IMR-90 (cell line): Measurements from ENCODE around the gene LDB2. TPM values are rescaled to one million over a fixed set of nuclear protein-coding genes. Genes with fewer than 3 reads are reported as not detected.

Experiments used
- ATAC-seq: fragments of 200-7000 bp; cut with Tn5 transposase; 2 replicates; pipeline ENCODE4 v1.9.1; 2020; ENCODE audit warnings: low read depth, mild to moderate bottlenecking, moderate library complexity
- BruUV-seq: library from RNA; stranded (reverse); fragments of 400-500 nt; replicated peaks from 2 replicates; lab custom pipeline; 2021; lab: Mats Ljungman, UMichigan
- CTCF ChIA-PET: fragments of 300-600 bp; formaldehyde crosslinking; extraction: SDS; loops from one replicate; lab custom pipeline; 2021; ENCODE audit warnings: antibody characterized with exemption; lab: Yijun Ruan, JAX
- POLR2A ChIA-PET: fragments of 300-600 bp; sonication (Branson Sonifier 250); formaldehyde crosslinking; loops from one replicate; lab custom pipeline; 2022; ENCODE audit warnings: antibody characterized with exemption; ENCODE audit not compliant: unreplicated experiment; lab: Charles Lee
- DNase-seq: peaks from one replicate; pipeline ENCODE4 v3.0.0; 2013
- H2AFZ ChIP-seq: replicated peaks from 2 replicates; pipeline ENCODE3; 2013; ENCODE audit warnings: low read length, mild to moderate bottlenecking; ENCODE audit not compliant: poor library complexity
- H2AK5ac ChIP-seq: 2 replicates; pipeline ENCODE4 v1.6.1; 2013; ENCODE audit warnings: low read depth, low read length, inconsistent platforms
- H2AK9ac ChIP-seq: replicated peaks from 2 replicates; pipeline ENCODE3; 2013; ENCODE audit warnings: mild to moderate bottlenecking, low read depth, low read length, moderate library complexity; ENCODE audit not compliant: poor library complexity
- H2BK120ac ChIP-seq: 2 replicates; pipeline ENCODE4 v1.6.1; 2013; ENCODE audit warnings: low read depth, low read length, inconsistent platforms
- H2BK15ac ChIP-seq: 3 replicates; pipeline ENCODE4 v1.6.1; 2013; ENCODE audit warnings: low read depth, low read length, inconsistent platforms
- H2BK20ac ChIP-seq: 2 replicates; pipeline ENCODE4 v1.6.1; 2013; ENCODE audit warnings: low read depth, mild to moderate bottlenecking, inconsistent platforms, low read length, moderate library complexity
- H2BK5ac ChIP-seq: 2 replicates; pipeline ENCODE4 v1.6.1; 2013; ENCODE audit warnings: mild to moderate bottlenecking, low read depth, low read length, inconsistent platforms; ENCODE audit not compliant: poor library complexity, severe bottlenecking
- H3K14ac ChIP-seq: replicated peaks from 2 replicates; pipeline ENCODE4 v1.6.1; 2013; ENCODE audit warnings: low read depth, low read length, inconsistent platforms
- H3K18ac ChIP-seq: 2 replicates; pipeline ENCODE4 v1.6.1; 2013; ENCODE audit warnings: low read depth, low read length, control low read depth
- H3K23ac ChIP-seq: 2 replicates; pipeline ENCODE4 v1.6.1; 2013; ENCODE audit warnings: low read depth, low read length, inconsistent platforms
- H3K27ac ChIP-seq: 2 replicates; pipeline ENCODE4 v1.5.1; 2013; ENCODE audit warnings: mild to moderate bottlenecking, control low read depth, low read length; ENCODE audit not compliant: insufficient read depth
- H3K27me3 ChIP-seq: 2 replicates; pipeline ENCODE4 v1.6.1; 2013; ENCODE audit warnings: low read length; ENCODE audit not compliant: control insufficient read depth, insufficient read depth
- H3K36me3 ChIP-seq: 2 replicates; pipeline ENCODE4 v1.6.1; 2013; ENCODE audit warnings: low read length, mixed read lengths; ENCODE audit not compliant: control insufficient read depth, insufficient read depth
- H3K4ac ChIP-seq: 2 replicates; pipeline ENCODE4 v1.6.1; 2013; ENCODE audit warnings: low read depth, low read length, inconsistent platforms
- H3K4me1 ChIP-seq: 2 replicates; pipeline ENCODE4 v1.6.1; 2013; ENCODE audit warnings: low read length, mixed read lengths; ENCODE audit not compliant: control insufficient read depth, insufficient read depth
- H3K4me2 ChIP-seq: 2 replicates; pipeline ENCODE4 v1.6.1; 2013; ENCODE audit warnings: low read depth, mild to moderate bottlenecking, control low read depth, low read length, moderate library complexity
- H3K4me3 ChIP-seq: 2 replicates; pipeline ENCODE4 v1.5.1; 2013; ENCODE audit warnings: low read depth, mild to moderate bottlenecking, control low read depth, low read length, moderate library complexity; ENCODE audit not compliant: insufficient read depth
- H3K56ac ChIP-seq: 2 replicates; pipeline ENCODE4 v1.6.1; 2013; ENCODE audit warnings: low read length, inconsistent platforms; ENCODE audit not compliant: insufficient read depth; ENCODE audit errors: extremely low read depth
- H3K79me1 ChIP-seq, 2 experiments: 2 replicates each; pipeline ENCODE4 v1.6.1; 2013; ENCODE audit warnings: low read length in 2 of 2, inconsistent platforms in 1 of 2, low read depth in 1 of 2
- H3K9ac ChIP-seq: 2 replicates; pipeline ENCODE4 v1.6.1; 2013; ENCODE audit warnings: low read depth, low read length, control low read depth
- H3K9me1 ChIP-seq: 2 replicates; pipeline ENCODE4 v1.6.1; 2013; ENCODE audit warnings: low read length, inconsistent platforms; ENCODE audit not compliant: insufficient read depth
- H3K9me3 ChIP-seq: 2 replicates; pipeline ENCODE4 v1.6.1; 2013; ENCODE audit warnings: low read length; ENCODE audit not compliant: control insufficient read depth, insufficient read depth
- H4K20me1 ChIP-seq: 2 replicates; pipeline ENCODE4 v1.6.1; 2013; ENCODE audit warnings: low read length, inconsistent platforms; ENCODE audit not compliant: insufficient read depth
- H4K5ac ChIP-seq: 2 replicates; pipeline ENCODE4 v1.6.1; 2013; ENCODE audit warnings: mild to moderate bottlenecking, low read depth, low read length, control low read depth
- H4K8ac ChIP-seq, 2 experiments: 2 replicates each; pipeline ENCODE4 v1.6.1; 2013; ENCODE audit warnings: low read depth in 2 of 2, low read length in 2 of 2, control low read depth in 1 of 2, inconsistent platforms in 1 of 2
- H4K91ac ChIP-seq: 2 replicates; pipeline ENCODE4 v1.6.1; 2013; ENCODE audit warnings: low read depth, low read length, inconsistent platforms; ENCODE audit not compliant: insufficient read depth
- BHLHE40 ChIP-seq: fragments of 150-350 bp; IDR thresholded peaks from 2 replicates; pipeline ENCODE4 v1.6.1; 2016; ENCODE audit warnings: mild to moderate bottlenecking, low read depth, low read length
- CHD1 ChIP-seq: IDR thresholded peaks from 2 replicates; pipeline ENCODE4 v1.6.1; 2012; ENCODE audit warnings: low read depth, low read length, improper control_type of control experiment
- NFE2L2 ChIP-seq: fragments of 150-350 bp; IDR thresholded peaks from 2 replicates; pipeline ENCODE4 v1.6.1; 2016; ENCODE audit warnings: low read depth, mild to moderate bottlenecking, low read length
- RAD21 ChIP-seq: IDR thresholded peaks from 2 replicates; pipeline ENCODE4 v1.6.1; 2012; ENCODE audit warnings: low read length, improper control_type of control experiment
- RCOR1 ChIP-seq: IDR thresholded peaks from 2 replicates; pipeline ENCODE4 v1.6.1; 2012; ENCODE audit warnings: mild to moderate bottlenecking, low read length, improper control_type of control experiment; ENCODE audit not compliant: insufficient replicate concordance
- USF2 ChIP-seq: fragments of 150-350 bp; IDR thresholded peaks from 2 replicates; pipeline ENCODE4 v1.6.1; 2017; ENCODE audit warnings: mild to moderate bottlenecking, antibody characterized with exemption, low read length, low read depth
- WGBS, 2 experiments: methylation state at CpG; one replicate each; pipeline versions ENCODE4 v1.1.5 to v1.1.7; 2013; ENCODE audit warnings: missing lambda C conversion rate in 2 of 2; ENCODE audit not compliant: insufficient read length in 1 of 2; ENCODE audit errors: extremely low coverage in 2 of 2; 5-methylcytosine and 5-hydroxymethylcytosine counted together
- dilution Hi-C: fragments of 300-500 bp; cut with HindIII; formaldehyde crosslinking; loops from one replicate; pipeline ENCODE4 v1.14.3; 2018; ENCODE audit warnings: low sequenced_read_pairs; ENCODE audit not compliant: unreplicated experiment
- in situ Hi-C: fragments of 300-500 bp; cut with MboI; formaldehyde crosslinking; loops from 3 replicates; pipeline ENCODE4 v1.14.3; 2019; ENCODE audit warnings: low sequenced_read_pairs, inconsistent platforms, mixed read lengths
- intact Hi-C: fragments of 100-400 bp; cut with micrococcal nuclease; formaldehyde crosslinking; loops from 2 replicates; pipeline ENCODE4 v1.10.0; 2022
- polyA plus RNA-seq, 3 experiments: library from polyadenylated mRNA; depleted of rRNA; stranded (reverse); fragments of >200 nt; gene quantifications; 2 replicates each; pipeline ENCODE4 v1.2.3, GENCODE V29; 2012; ENCODE audit warnings: low replicate concordance in 1 of 3
- total RNA-seq: library from RNA; depleted of rRNA; stranded (reverse); fragments of >200 nt; gene quantifications from 2 replicates; pipeline ENCODE4 v1.2.3, GENCODE V29; 2012
- TF ChIP-seq, protein P1 (sequence below): conservative IDR thresholded peaks from 2 replicates; pipeline ENCODE4 v1.5.1; 2012; ENCODE audit warnings: mild to moderate bottlenecking, low read depth, low read length, improper control_type of control experiment

The LDB2 gene
- total and polyA plus RNA-seq, 2 of the 4 experiments (the other 2 are of a cell fraction) = 67.9 to 116 TPM

DNA sequence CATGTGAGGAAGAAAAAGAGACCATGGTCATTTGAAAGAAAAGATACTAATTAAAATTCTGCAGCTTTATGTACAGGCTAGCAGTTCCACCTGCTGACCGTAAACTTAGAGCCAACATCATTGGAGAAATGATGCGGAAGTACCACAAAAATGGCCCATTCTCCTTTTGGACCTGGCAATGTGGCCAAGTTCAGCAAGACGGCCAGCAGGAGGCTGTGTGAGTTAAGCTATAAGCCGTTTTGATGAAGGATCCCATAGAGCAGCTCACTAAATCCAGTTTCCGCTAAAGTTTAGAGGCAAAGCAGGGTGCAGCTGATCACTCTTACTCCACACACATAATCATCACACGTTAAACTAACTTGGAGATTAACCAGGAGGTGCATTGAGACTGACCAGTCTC is 133.8 kb downstream of the LDB2 start:
- ATAC-seq = no peak
- in situ Hi-C loops = no loop called here
- TF ChIP-seq, protein P1, sequence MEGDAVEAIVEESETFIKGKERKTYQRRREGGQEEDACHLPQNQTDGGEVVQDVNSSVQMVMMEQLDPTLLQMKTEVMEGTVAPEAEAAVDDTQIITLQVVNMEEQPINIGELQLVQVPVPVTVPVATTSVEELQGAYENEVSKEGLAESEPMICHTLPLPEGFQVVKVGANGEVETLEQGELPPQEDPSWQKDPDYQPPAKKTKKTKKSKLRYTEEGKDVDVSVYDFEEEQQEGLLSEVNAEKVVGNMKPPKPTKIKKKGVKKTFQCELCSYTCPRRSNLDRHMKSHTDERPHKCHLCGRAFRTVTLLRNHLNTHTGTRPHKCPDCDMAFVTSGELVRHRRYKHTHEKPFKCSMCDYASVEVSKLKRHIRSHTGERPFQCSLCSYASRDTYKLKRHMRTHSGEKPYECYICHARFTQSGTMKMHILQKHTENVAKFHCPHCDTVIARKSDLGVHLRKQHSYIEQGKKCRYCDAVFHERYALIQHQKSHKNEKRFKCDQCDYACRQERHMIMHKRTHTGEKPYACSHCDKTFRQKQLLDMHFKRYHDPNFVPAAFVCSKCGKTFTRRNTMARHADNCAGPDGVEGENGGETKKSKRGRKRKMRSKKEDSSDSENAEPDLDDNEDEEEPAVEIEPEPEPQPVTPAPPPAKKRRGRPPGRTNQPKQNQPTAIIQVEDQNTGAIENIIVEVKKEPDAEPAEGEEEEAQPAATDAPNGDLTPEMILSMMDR = peak; percentile 31; the same call in 1 of the 2 replicates
- TF ChIP-seq BHLHE40 (no peak), USF2 (no peak), RAD21 (peak; percentile 37), CHD1 (no peak), RCOR1 (no peak), NFE2L2 (no peak)
- Histone ChIP-seq H3K18ac (no peak overlapping the region), H3K14ac (no peak overlapping the region), H2AFZ (no peak overlapping the region), H2BK20ac (no peak overlapping the region), H4K8ac (no peak overlapping the region), H3K36me3 (no peaks in the 10 kb centered on the region), H2BK15ac (no peak overlapping the region), H3K23ac (no peak overlapping the region), H3K79me1 (peaks cover 0 to 3% of the 10 kb centered on the region in 2 experiments; a peak in 1 of 4 replicates), H4K20me1 (no peaks in the 10 kb centered on the region), H3K9me1 (no peaks in the 10 kb centered on the region), H3K27me3 (no peaks in the 10 kb centered on the region), H3K4me3 (no peak overlapping the region), H2AK5ac (no peak overlapping the region), H2BK120ac (no peak overlapping the region), H3K4me1 (peaks cover 10% of the 10 kb centered on the region), H3K27ac (no peak overlapping the region), H3K4me2 (no peak overlapping the region), H4K91ac (no peak overlapping the region), H3K9me3 (no peaks in the 10 kb centered on the region), H2AK9ac (no peak overlapping the region), H2BK5ac (no peak overlapping the region), H4K5ac (no peak overlapping the region), H3K4ac (no peak overlapping the region), H3K9ac (no peak overlapping the region), H3K56ac (no peak overlapping the region)
- 89% methylated on average over 3 of the region's 6 CpGs; no CpG with 5 or more reads in 1 of the 2 experiments for WGBS, 2 experiments
- CTCF ChIA-PET = interaction anchor here (0.5 kb wide), 1 partner anchor 165 kb away, joined by 3 read pairs; no protein-coding TSS in a partner anchor
- DNase-seq = peak; percentile 29
- intact Hi-C loops = no loop called here
- dilution Hi-C loops = no loop called here
- POLR2A ChIA-PET = no interaction called here
- BruUV-seq = no TSS peak
